H1 (cell line): ENCODE measurements around the gene ZNF618. TPM values are rescaled to one million over a fixed set of nuclear protein-coding genes. Genes with fewer than 3 reads are reported as not detected.
A peak's percentile ranks its signal among the peaks of the same experiment; 100 is the strongest.

Experiments
- ASH2L ChIP-seq: fragments of 200-600, 300-600 bp; sonication (generic); IDR thresholded peaks from one replicate; pipeline ENCODE4 v1.7.1; 2017; ENCODE audit warnings: low read length
- BACH1 ChIP-seq: IDR thresholded peaks from 2 replicates; pipeline ENCODE4 v1.6.1; 2012; ENCODE audit warnings: low read length, improper control_type of control experiment
- BCL11A ChIP-seq, 2 experiments: IDR thresholded peaks; one replicate each; pipeline ENCODE4 v1.6.1; 2011; ENCODE audit warnings: low read depth in 2 of 2, low read length in 2 of 2, mild to moderate bottlenecking in 2 of 2
- BRCA1 ChIP-seq: IDR thresholded peaks from 2 replicates; pipeline ENCODE4 v1.6.1; 2012; ENCODE audit warnings: low read depth, low read length, improper control_type of control experiment
- CHD2 ChIP-seq: IDR thresholded peaks from 2 replicates; pipeline ENCODE4 v1.6.1; 2012; ENCODE audit warnings: low read length, improper control_type of control experiment
- EGR1 ChIP-seq: IDR thresholded peaks from 2 replicates; pipeline ENCODE4 v1.6.1; 2011; ENCODE audit warnings: low read depth, low read length, borderline replicate concordance
- EP300 ChIP-seq, 2 experiments: IDR thresholded peaks; 1 replicate in 1 of 2; 2 replicates in 1 of 2; pipeline ENCODE4 v1.6.1; 2011 to 2012; ENCODE audit warnings: low read depth in 2 of 2, low read length in 2 of 2, mild to moderate bottlenecking in 2 of 2, borderline replicate concordance in 1 of 2, inconsistent platforms in 1 of 2, moderate library complexity in 1 of 2
- FOSL1 ChIP-seq: IDR thresholded peaks from 2 replicates; pipeline ENCODE4 v1.6.1; 2011; ENCODE audit warnings: mild to moderate bottlenecking, low read depth, low read length, moderate library complexity; ENCODE audit not compliant: insufficient read depth
- HDAC2 ChIP-seq, 2 experiments: fragments of 300-600 bp in 1 of 2; sonication (generic) in 1 of 2; IDR thresholded peaks; 2 replicates each; pipeline ENCODE4 v1.6.1; 2011 to 2012; ENCODE audit warnings: low read depth in 2 of 2, low read length in 2 of 2, mild to moderate bottlenecking in 2 of 2, moderate library complexity in 2 of 2, borderline replicate concordance in 1 of 2, inconsistent platforms in 1 of 2
- JUND ChIP-seq: IDR thresholded peaks from 2 replicates; pipeline ENCODE4 v1.6.1; 2011; ENCODE audit warnings: mild to moderate bottlenecking, improper control_type of control experiment, low read length
- KDM5A ChIP-seq: fragments of 200-600 bp; IDR thresholded peaks from 2 replicates; pipeline ENCODE4 v1.7.1; 2012; ENCODE audit warnings: mild to moderate bottlenecking, low read length, inconsistent platforms, mixed read lengths
- MAFK ChIP-seq: IDR thresholded peaks from 2 replicates; pipeline ENCODE4 v1.6.1; 2012; ENCODE audit warnings: low read depth, mild to moderate bottlenecking, improper control_type of control experiment, low read length
- POLR2A ChIP-seq, 2 experiments: IDR thresholded peaks; 1 replicate in 1 of 2; 2 replicates in 1 of 2; pipeline ENCODE4 v1.6.1; 2011; ENCODE audit warnings: low read depth in 2 of 2, low read length in 2 of 2, mild to moderate bottlenecking in 2 of 2; ENCODE audit errors: control extremely low read depth in 1 of 2
- POLR2AphosphoS5 ChIP-seq: IDR thresholded peaks from 2 replicates; pipeline ENCODE4 v1.6.1; 2011; ENCODE audit warnings: low read depth, low read length
- POU5F1 ChIP-seq: IDR thresholded peaks from 2 replicates; pipeline ENCODE4 v1.6.1; 2011; ENCODE audit warnings: low read depth, mild to moderate bottlenecking, low read length, moderate library complexity
- RAD21 ChIP-seq, 2 experiments: IDR thresholded peaks in 1 of 2; conservative IDR thresholded peaks in 1 of 2; 2 replicates each; pipeline ENCODE4 v1.6.1; 2011; ENCODE audit warnings: low read depth in 2 of 2, low read length in 2 of 2, improper control_type of control experiment in 1 of 2, inconsistent platforms in 1 of 2, mild to moderate bottlenecking in 1 of 2, moderate library complexity in 1 of 2
- RBBP5 ChIP-seq: IDR thresholded peaks from 2 replicates; pipeline ENCODE4 v1.7.1; 2012; ENCODE audit warnings: low read depth, mild to moderate bottlenecking, inconsistent platforms, low read length, moderate library complexity, borderline replicate concordance
- RFX5 ChIP-seq: IDR thresholded peaks from 2 replicates; pipeline ENCODE4 v1.6.1; 2011; ENCODE audit warnings: low read depth, low read length, improper control_type of control experiment, borderline replicate concordance
- RXRA ChIP-seq: IDR thresholded peaks from 2 replicates; pipeline ENCODE4 v1.6.1; 2011; ENCODE audit warnings: low read depth, mild to moderate bottlenecking, low read length, moderate library complexity; ENCODE audit not compliant: insufficient read depth
- SAP30 ChIP-seq: fragments of 300-600 bp; sonication (generic); IDR thresholded peaks from 2 replicates; pipeline ENCODE4 v1.7.1; 2012; ENCODE audit warnings: low read length, moderate library complexity, mild to moderate bottlenecking, inconsistent platforms; ENCODE audit not compliant: insufficient read depth, insufficient replicate concordance
- SIX5 ChIP-seq: IDR thresholded peaks from 2 replicates; pipeline ENCODE4 v1.6.1; 2011; ENCODE audit warnings: mild to moderate bottlenecking, low read depth, low read length
- SP4 ChIP-seq: IDR thresholded peaks from 2 replicates; pipeline ENCODE4 v1.6.1; 2012; ENCODE audit warnings: low read length, inconsistent platforms
- TAF1 ChIP-seq: IDR thresholded peaks from 2 replicates; pipeline ENCODE4 v1.6.1; 2011; ENCODE audit warnings: mild to moderate bottlenecking, low read depth, low read length
- TEAD4 ChIP-seq: IDR thresholded peaks from 2 replicates; pipeline ENCODE4 v1.6.1; 2012; ENCODE audit warnings: low read depth, low read length, inconsistent platforms, mixed read lengths
- ZNF274 ChIP-seq: IDR thresholded peaks from 2 replicates; pipeline ENCODE4 v1.7.0; 2012; ENCODE audit warnings: low read length, borderline replicate concordance; ENCODE audit errors: extremely low read depth
- polyA plus RNA-seq, 7 experiments: library from polyadenylated mRNA; depleted of rRNA in 3 of 7; stranded (reverse) in 5 of 7; unstranded in 2 of 7; fragments of >200 nt in 5 of 7; fragments of 200-250 nt in 2 of 7; gene quantifications; 1 replicate in 5 of 7; 2 replicates in 1 of 7; 4 replicates in 1 of 7; pipeline versions ENCODE4 v1.2.1 to v1.2.3, GENCODE V29; 2011 to 2013; ENCODE audit warnings: missing spikeins in 2 of 7, mixed read lengths in 2 of 7
- total RNA-seq: library from RNA; stranded (reverse); fragmentation: NEBNext Ultra II Directional; extraction: Animal tissue kit (Norgen Biotek cat#: 25700); gene quantifications from 2 replicates; pipeline ENCODE4 v1.2.1, GENCODE V29; 2021

ZNF618 gene
- total and polyA plus RNA-seq, 2 of the 8 experiments (the other 6 are each of a cell fraction or from before 2014, with no cell fraction given), result 9.6 to 28.5 TPM

DNA sequence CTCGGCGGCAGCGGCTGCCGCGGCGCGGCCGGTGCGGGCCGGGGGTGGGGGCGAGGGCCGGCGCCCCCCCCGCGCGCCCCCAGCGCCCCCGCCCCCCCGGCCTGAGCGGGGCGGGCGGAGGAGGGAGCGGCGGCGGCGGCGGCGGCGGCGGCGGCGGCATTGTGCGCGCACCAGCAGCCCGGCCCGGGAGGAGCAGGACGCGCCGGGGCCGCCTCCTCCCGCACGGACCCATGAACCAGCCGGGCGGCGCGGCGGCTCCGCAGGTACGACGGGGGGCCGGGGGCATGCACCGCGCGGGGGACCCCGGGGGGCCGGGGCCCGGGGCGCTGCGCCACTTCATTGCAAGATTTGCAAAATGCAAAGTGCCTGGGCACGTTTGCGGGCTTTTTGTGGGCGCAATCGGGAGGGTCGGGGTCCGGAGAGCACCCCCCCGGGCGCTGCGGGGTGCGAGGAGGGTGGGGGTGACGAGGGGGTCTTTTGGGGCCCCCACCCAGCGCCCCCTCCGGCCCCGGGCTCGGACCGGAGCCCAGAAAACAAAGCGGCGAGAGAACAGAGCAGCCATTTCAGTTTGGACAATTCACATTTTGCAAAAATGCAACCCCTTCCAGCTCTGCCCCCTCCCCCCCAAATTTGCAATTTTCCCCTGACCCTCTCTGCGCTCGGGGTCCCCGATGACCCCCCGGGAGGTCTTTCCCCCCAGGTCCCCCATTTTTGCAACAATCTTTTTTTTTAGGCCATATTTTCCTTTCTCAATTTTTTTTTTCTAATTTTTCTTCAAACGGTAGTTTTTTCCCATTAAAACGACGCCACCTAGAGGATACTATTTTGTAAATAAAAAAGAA, at the start of gene ZNF618 (continued):
- TF ChIP-seq KDM5A (no peak), SP4 (0 out of 2 replicates have a peak, but pooled peaks have one; percentile 53), EP300 (IDR thresholded peaks at IDR 0.05; ENCODE audit: borderline replicate concordance in 1 of 2, low read depth in 2 of 2, low read length in 2 of 2) (no peak), POLR2AphosphoS5 (no peak), POU5F1 (no peak), RFX5 (no peak), JUND (no peak), ZNF274 (no peak), TEAD4 (no peak), POLR2A (IDR thresholded peaks at IDR 0.05; ENCODE audit: control extremely low read depth in 1 of 2, low read depth in 2 of 2, low read length in 2 of 2) (peak; percentile 23 to 35; a peak in 2 of 3 replicates), RXRA (no peak), ASH2L (peak; percentile 34), MAFK (no peak), RAD21 (IDR thresholded peaks at IDR 0.05 in 1 of 2, conservative IDR thresholded peaks at IDR 0.05 in 1 of 2; ENCODE audit: low read depth in 2 of 2, low read length in 2 of 2) (no peak), BCL11A (IDR thresholded peaks at IDR 0.05; ENCODE audit: low read depth in 2 of 2, low read length in 2 of 2) (no peak), BRCA1 (no peak), SIX5 (no peak), HDAC2 (IDR thresholded peaks at IDR 0.05; ENCODE audit: borderline replicate concordance in 1 of 2, low read depth in 2 of 2, low read length in 2 of 2) (no peak), BACH1 (no peak), EGR1 (no peak), CHD2 (no peak), SAP30 (no peak), TAF1 (peak; percentile 68; the same call in 1 of the 2 replicates), FOSL1 (no peak), RBBP5 (no peak)
